Vagina (tissue), 2 donors: ENCODE results near the gene PRDX4. TPM values are rescaled to one million over a fixed set of nuclear protein-coding genes. Genes with fewer than 3 reads are reported as not detected.
"Not testable (repeated sequence)": the region's sequence is repeated elsewhere in the genome, so short reads cannot be mapped to it uniquely, and the experiment has no call there.

Source experiments
- DNase-seq, 2 donors: peaks; one replicate each; pipeline ENCODE4 v3.0.0-alpha.2; 2017; ENCODE audit errors: extremely low spot score in 2 of 2
- H3K27ac ChIP-seq: fragments of 200-600 bp; sonication (generic); one replicate; pipeline ENCODE4 v1.5.1; 2019
- H3K27me3 ChIP-seq: fragments of 200-600 bp; sonication (generic); one replicate; pipeline ENCODE4 v1.5.1; 2019
- H3K36me3 ChIP-seq, 2 donors: fragments of 200-600 bp; sonication (generic); one replicate each; pipeline ENCODE4 v1.5.1; 2017 to 2019
- H3K4me1 ChIP-seq: fragments of 200-600 bp; sonication (generic); one replicate; pipeline ENCODE4 v1.5.1; 2019
- H3K4me3 ChIP-seq, 2 donors: fragments of 200-600 bp; sonication (generic); 1 replicate in 1 of 2; 2 replicates in 1 of 2; pipeline ENCODE4 v1.5.1; 2016 to 2019
- H3K9me3 ChIP-seq: fragments of 200-600 bp; sonication (generic); one replicate; pipeline ENCODE4 v1.5.1; 2019
- CTCF ChIP-seq, 3 experiments: fragments of 450-650 bp in 2 of 3; fragments of 200-600 bp in 1 of 3; sonication (generic) in 1 of 3; IDR thresholded peaks; one replicate each; pipeline ENCODE4 v1.5.1; 2017 to 2019; ENCODE audit warnings: antibody characterized with exemption in 3 of 3, mild to moderate bottlenecking in 2 of 3, moderate library complexity in 2 of 3
- POLR2A ChIP-seq, 2 donors: fragments of 450-650 bp; IDR thresholded peaks; one replicate each; pipeline ENCODE4 v1.6.1; 2017; ENCODE audit warnings: antibody characterized with exemption in 2 of 2, mild to moderate bottlenecking in 2 of 2, moderate library complexity in 2 of 2
- POLR2AphosphoS5 ChIP-seq, 2 donors: sonication (generic); formaldehyde crosslinking; IDR thresholded peaks; one replicate each; pipeline ENCODE4 v1.9.0; 2017; ENCODE audit warnings: antibody characterized with exemption in 2 of 2, mild to moderate bottlenecking in 2 of 2, low read depth in 1 of 2; ENCODE audit not compliant: insufficient read depth in 1 of 2
- intact Hi-C: fragments of 100-400 bp; cut with DNase I; formaldehyde crosslinking; loops from one replicate; pipeline ENCODE4 v1.15.1; 2023
- total RNA-seq: library from RNA; depleted of rRNA; stranded (reverse); fragments of >200 nt; gene quantifications from one replicate; pipeline ENCODE4 v1.2.3, GENCODE V29; 2016

Gene PRDX4
- total RNA-seq, 1 donor from 2014 or later: 98.2 TPM

GRCh38 chrX:23644744-23645143, 22.5 kb upstream of the PRDX4 start:
- no peaks in the 10 kb centered on the region for H3K9me3 ChIP-seq
- no peak overlapping the region for H3K4me3 ChIP-seq
- no peak for TF ChIP-seq POLR2AphosphoS5 (IDR thresholded peaks at IDR 0.05; ENCODE audit: insufficient read depth in 1 of 2, low read depth in 1 of 2)
- TF ChIP-seq POLR2A (IDR thresholded peaks at IDR 0.05): no peak
- no peak for TF ChIP-seq CTCF (IDR thresholded peaks at IDR 0.05)
- no peaks in the 10 kb centered on the region for H3K27me3 ChIP-seq
- intact Hi-C loops: no loop called here
- no peaks in the 10 kb centered on the region for H3K36me3 ChIP-seq
- DNase-seq: no peak
- H3K4me1 ChIP-seq: no peaks in the 10 kb centered on the region
- H3K27ac ChIP-seq: no peak overlapping the region

DNA sequence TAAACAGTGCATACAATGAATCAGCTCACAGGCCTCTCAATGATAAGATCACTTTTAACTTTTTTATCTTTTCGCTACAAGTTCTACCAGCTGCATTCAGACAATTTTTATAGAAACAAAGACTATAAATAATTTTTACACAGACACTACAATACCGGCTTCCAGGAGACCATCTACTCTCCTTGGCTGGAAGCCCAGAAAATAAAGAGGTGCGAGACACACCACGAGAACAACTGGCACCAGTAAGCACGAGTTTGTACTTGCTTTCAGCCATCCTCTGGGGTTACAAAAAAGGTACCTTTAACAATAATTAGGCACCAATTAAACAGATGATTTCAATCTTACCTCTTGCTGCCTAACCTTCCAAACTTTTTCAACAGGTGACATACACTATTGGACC, 11.2 kb upstream of the PRDX4 start:
- Histone ChIP-seq H3K27ac (no peak overlapping the region), H3K4me1 (peaks cover 6% of the 10 kb centered on the region), H3K9me3 (no peaks in the 10 kb centered on the region), H3K36me3 (no peaks in the 10 kb centered on the region), H3K4me3 (no peak overlapping the region), H3K27me3 (no peaks in the 10 kb centered on the region)
- intact Hi-C loops: no loop called here
- TF ChIP-seq POLR2AphosphoS5 (IDR thresholded peaks at IDR 0.05; ENCODE audit: insufficient read depth in 1 of 2, low read depth in 1 of 2): no peak
- TF ChIP-seq POLR2A (IDR thresholded peaks at IDR 0.05): no peak
- no peak for TF ChIP-seq CTCF (IDR thresholded peaks at IDR 0.05)
- no peak for DNase-seq

DNA sequence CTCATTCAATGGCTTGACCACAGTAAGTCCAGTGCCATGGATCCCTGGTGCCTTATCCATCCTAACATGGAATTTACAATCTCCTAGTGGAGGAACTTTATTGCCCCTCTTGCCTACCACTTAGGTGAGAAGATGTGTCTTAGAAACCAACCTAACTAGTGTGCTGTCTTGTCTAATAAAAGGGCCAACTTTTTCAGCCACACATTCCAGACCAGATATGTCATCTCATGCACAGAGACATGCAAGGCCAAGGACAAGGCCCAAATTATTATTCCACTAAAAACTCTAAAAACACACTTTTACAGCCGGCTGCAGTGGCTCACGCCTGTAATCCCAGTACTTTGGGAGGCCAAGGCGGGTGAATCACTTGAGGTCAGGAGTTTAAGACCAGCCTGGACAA, 10.6 kb upstream of the PRDX4 start:
- no peak overlapping the region for H3K27ac ChIP-seq

GRCh38 chrX:23659339-23659738, 8.0 kb upstream of the PRDX4 start:
- Histone ChIP-seq H3K9me3 (no peaks in the 10 kb centered on the region), H3K27ac (no peak overlapping the region), H3K4me1 (peaks cover 6% of the 10 kb centered on the region), H3K4me3 (no peak overlapping the region), H3K36me3 (no peaks in the 10 kb centered on the region), H3K27me3 (no peaks in the 10 kb centered on the region)
- DNase-seq: no peak
- intact Hi-C loops: no loop called here
- TF ChIP-seq CTCF (IDR thresholded peaks at IDR 0.05): no peak
- no peak for TF ChIP-seq POLR2AphosphoS5 (IDR thresholded peaks at IDR 0.05; ENCODE audit: insufficient read depth in 1 of 2, low read depth in 1 of 2)
- TF ChIP-seq POLR2A (IDR thresholded peaks at IDR 0.05): no peak

More for the DNA sequence above, 10.6 kb upstream of the PRDX4 start:
- intact Hi-C loops: no loop called here
- Histone ChIP-seq H3K9me3 (no peaks in the 10 kb centered on the region), H3K27me3 (no peaks in the 10 kb centered on the region), H3K4me3 (no peak overlapping the region), H3K4me1 (peaks cover 6% of the 10 kb centered on the region), H3K36me3 (no peaks in the 10 kb centered on the region)
- no peak for TF ChIP-seq POLR2AphosphoS5 (IDR thresholded peaks at IDR 0.05; ENCODE audit: insufficient read depth in 1 of 2, low read depth in 1 of 2)
- TF ChIP-seq CTCF (IDR thresholded peaks at IDR 0.05): no peak
- TF ChIP-seq POLR2A (IDR thresholded peaks at IDR 0.05): no peak
- DNase-seq: no peak

DNA sequence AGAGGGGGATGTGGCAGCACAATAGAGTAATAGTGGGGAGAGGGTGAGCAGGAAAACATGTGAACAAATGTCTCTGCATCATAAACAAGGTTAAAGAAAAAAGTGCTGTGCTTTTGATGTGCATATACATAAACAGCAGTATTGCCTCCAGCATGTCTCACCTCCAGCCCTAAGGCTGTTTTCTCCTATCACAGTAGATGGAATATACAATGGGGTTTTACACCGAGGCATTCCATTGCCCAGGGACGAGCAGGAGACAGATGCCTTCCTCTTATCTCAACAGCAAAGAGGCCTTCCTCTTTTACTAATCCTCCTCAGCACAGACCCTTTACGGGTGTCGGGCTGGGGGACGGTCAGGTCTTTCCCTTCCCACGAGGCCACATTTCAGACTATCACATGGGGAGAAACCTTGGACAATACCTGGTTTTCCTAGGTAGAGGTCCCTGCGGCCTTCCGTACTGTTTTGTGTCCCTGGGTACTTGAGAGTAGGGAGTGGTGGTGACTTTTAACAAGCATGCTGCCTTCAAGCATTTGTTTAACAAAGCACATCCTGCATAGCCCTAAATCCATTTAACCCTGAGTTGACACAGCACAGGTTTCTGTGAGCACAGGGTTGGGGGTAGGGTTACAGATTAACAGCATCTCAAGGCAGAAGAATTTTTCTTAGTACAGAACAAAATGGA, 7.1 kb upstream of the PRDX4 start:
- H3K36me3 ChIP-seq, H3K27ac ChIP-seq, intact Hi-C loops, H3K4me3 ChIP-seq, H3K4me1 ChIP-seq, H3K27me3 ChIP-seq, H3K9me3 ChIP-seq, DNase-seq: not testable (repeated sequence)
